SK-N-SH (cell line): ENCODE measurements around the gene DHRS1. TPM values are rescaled to one million over a fixed set of nuclear protein-coding genes. Genes with fewer than 3 reads are reported as not detected.

Experiments used
- CTCF ChIA-PET: fragments of 300-600, 350-600 bp; formaldehyde crosslinking; extraction: SDS; loops from one replicate; lab custom pipeline; 2021; lab: Yijun Ruan, JAX
- POLR2A ChIA-PET: fragments of 350-600 bp; sonication (Branson Sonifier 250); formaldehyde crosslinking; extraction: SDS; loops from one replicate; lab custom pipeline; 2020; ENCODE audit warnings: antibody characterized with exemption, inconsistent platforms; lab: Yijun Ruan, JAX
- DNase-seq: peaks from one replicate; pipeline ENCODE4 v3.0.0; 2012
- H2AFZ ChIP-seq: fragments of 200-600 bp; sonication (generic); 2 replicates; pipeline ENCODE4 v1.8.1; 2016; ENCODE audit warnings: antibody characterized with exemption, mild to moderate bottlenecking, low read depth
- H3F3A ChIP-seq: fragments of 200-600 bp; sonication (generic); replicated peaks from 2 replicates; pipeline ENCODE3; 2016; ENCODE audit warnings: antibody characterized with exemption, mild to moderate bottlenecking; ENCODE audit not compliant: insufficient read depth
- H3K27ac ChIP-seq, 2 experiments: fragments of 200-500 bp in 1 of 2; fragments of 200-600 bp in 1 of 2; sonication (Bioruptor generic) in 1 of 2; sonication (generic), shearing (Covaris generic) in 1 of 2; 2 replicates each; pipeline versions ENCODE4 v1.5.1 to v1.6.1; 2014 to 2016; ENCODE audit warnings: low read depth in 2 of 2, inconsistent platforms in 1 of 2, low read length in 1 of 2, mild to moderate bottlenecking in 1 of 2, mixed read lengths in 1 of 2
- H3K27me3 ChIP-seq: fragments of 200-600 bp; sonication (generic), shearing (Covaris generic); 2 replicates; pipeline ENCODE4 v1.6.1; 2016; ENCODE audit warnings: mixed run types; ENCODE audit not compliant: insufficient read depth
- H3K36me3 ChIP-seq, 2 experiments: fragments of 200-500 bp in 1 of 2; fragments of 200-600 bp in 1 of 2; sonication (Bioruptor generic) in 1 of 2; sonication (generic) in 1 of 2; replicated peaks in 1 of 2; 2 replicates each; pipeline versions ENCODE3 to v1.5.1; 2014 to 2016; ENCODE audit warnings: low read length in 1 of 2, mild to moderate bottlenecking in 1 of 2; ENCODE audit not compliant: insufficient read depth in 2 of 2, control insufficient read depth in 1 of 2
- H3K4me1 ChIP-seq, 2 experiments: fragments of 200-500 bp in 1 of 2; fragments of 200-600 bp in 1 of 2; sonication (Bioruptor generic) in 1 of 2; sonication (generic), shearing (Covaris generic) in 1 of 2; 2 replicates each; pipeline versions ENCODE4 v1.5.1 to v1.6.1; 2014 to 2016; ENCODE audit warnings: low read depth in 1 of 2, low read length in 1 of 2, mixed run types in 1 of 2; ENCODE audit not compliant: insufficient read depth in 2 of 2, control insufficient read depth in 1 of 2
- H3K4me2 ChIP-seq: fragments of 200-600 bp; sonication (generic), shearing (Covaris generic); 2 replicates; pipeline ENCODE4 v1.6.1; 2017; ENCODE audit warnings: mixed run types
- H3K4me3 ChIP-seq, 2 experiments: fragments of 200-500 bp in 1 of 2; fragments of 200-600 bp in 1 of 2; sonication (Bioruptor generic) in 1 of 2; sonication (generic), shearing (Covaris generic) in 1 of 2; 2 replicates each; pipeline versions ENCODE4 v1.5.1 to v1.8.1; 2014 to 2016; ENCODE audit warnings: low read depth in 2 of 2, inconsistent platforms in 1 of 2, low read length in 1 of 2, mild to moderate bottlenecking in 1 of 2, mixed read lengths in 1 of 2, moderate library complexity in 1 of 2
- H3K79me2 ChIP-seq: fragments of 200-600 bp; sonication (generic); 2 replicates; pipeline ENCODE4 v1.8.1; 2017; ENCODE audit warnings: mild to moderate bottlenecking; ENCODE audit not compliant: insufficient read depth
- H3K9ac ChIP-seq: fragments of 200-600 bp; sonication (generic); 2 replicates; pipeline ENCODE4 v1.6.1; 2017; ENCODE audit warnings: mixed run types
- H3K9me2 ChIP-seq: fragments of 200-600 bp; sonication (generic); 2 replicates; pipeline ENCODE4 v1.6.1; 2017; ENCODE audit warnings: mixed run types
- H3K9me3 ChIP-seq: fragments of 200-600 bp; sonication (generic); 2 replicates; pipeline ENCODE4 v1.6.1; 2017; ENCODE audit warnings: mixed run types, mild to moderate bottlenecking, moderate library complexity
- H4K20me1 ChIP-seq: fragments of 200-600 bp; sonication (generic); 2 replicates; pipeline ENCODE4 v1.6.1; 2017; ENCODE audit warnings: mild to moderate bottlenecking, mixed run types; ENCODE audit not compliant: insufficient read depth
- CTCF ChIP-seq: fragments of 200-600 bp; sonication (generic); IDR thresholded peaks from 2 replicates; pipeline ENCODE4 v1.6.1; 2017; ENCODE audit warnings: antibody characterized with exemption, mild to moderate bottlenecking, moderate library complexity
- EP300 ChIP-seq, 2 experiments: IDR thresholded peaks; 2 replicates each; pipeline versions ENCODE4 v1.4.0 to v1.6.1; 2012; ENCODE audit warnings: borderline replicate concordance in 1 of 2, low read depth in 1 of 2, low read length in 1 of 2
- FOSL2 ChIP-seq: IDR thresholded peaks from 2 replicates; pipeline ENCODE4 v1.4.0; 2012; ENCODE audit warnings: low read depth, mild to moderate bottlenecking, moderate library complexity, borderline replicate concordance
- FOXJ3 ChIP-seq: sonication (generic); formaldehyde crosslinking; IDR thresholded peaks from 2 replicates; pipeline ENCODE4 v1.5.1; 2020; ENCODE audit warnings: mild to moderate bottlenecking, missing genetic modification reagents
- FOXM1 ChIP-seq: IDR thresholded peaks from 2 replicates; pipeline ENCODE4 v1.4.0; 2012; ENCODE audit warnings: low read depth, mild to moderate bottlenecking
- GATA2 ChIP-seq: sonication (generic); formaldehyde crosslinking; IDR thresholded peaks from 2 replicates; pipeline ENCODE4 v1.5.0; 2020; ENCODE audit warnings: mild to moderate bottlenecking, missing genetic modification reagents
- MAX ChIP-seq: IDR thresholded peaks from 2 replicates; pipeline ENCODE4 v1.4.0; 2012; ENCODE audit warnings: low read depth
- MEF2A ChIP-seq: IDR thresholded peaks from 2 replicates; pipeline ENCODE4 v1.4.0; 2012; ENCODE audit warnings: low read depth, borderline replicate concordance
- MXI1 ChIP-seq: IDR thresholded peaks from 2 replicates; pipeline ENCODE4 v1.6.1; 2012; ENCODE audit warnings: mild to moderate bottlenecking, low read depth, low read length, improper control_type of control experiment
- PBX3 ChIP-seq: IDR thresholded peaks from 2 replicates; pipeline ENCODE4; 2012
- RCOR1 ChIP-seq: fragments of 150-350 bp; IDR thresholded peaks from 2 replicates; pipeline ENCODE4 v1.6.1; 2017; ENCODE audit warnings: antibody characterized with exemption, low read length
- RXRA ChIP-seq: IDR thresholded peaks from 2 replicates; pipeline ENCODE4 v1.4.0; 2012; ENCODE audit warnings: low read depth, mild to moderate bottlenecking, borderline replicate concordance
- SIN3A ChIP-seq: IDR thresholded peaks from 2 replicates; pipeline ENCODE4 v1.6.1; 2012; ENCODE audit warnings: low read depth, mild to moderate bottlenecking, low read length, moderate library complexity, borderline replicate concordance
- SMC3 ChIP-seq: IDR thresholded peaks from 2 replicates; pipeline ENCODE4 v1.6.1; 2012; ENCODE audit warnings: low read depth, low read length, improper control_type of control experiment
- ZBTB33 ChIP-seq: IDR thresholded peaks from 2 replicates; pipeline ENCODE4 v1.4.0; 2012; ENCODE audit warnings: low read depth, borderline replicate concordance
- WGBS: methylation state at CpG from one replicate; pipeline ENCODE4 v1.1.6; 2017; ENCODE audit warnings: low lambda C conversion rate; 5-methylcytosine and 5-hydroxymethylcytosine counted together
- polyA plus RNA-seq, 3 experiments: library from polyadenylated mRNA; depleted of rRNA; stranded (reverse); fragments of >200 nt; gene quantifications; 2 replicates each; pipeline ENCODE4 v1.2.3, GENCODE V29; 2012

The DHRS1 gene
- polyA plus RNA-seq, 1 of the 3 experiments (the other 2 are of a cell fraction): 65.4 TPM

GRCh38 chr14:24255931-24256711, 43.5 kb downstream of the DHRS1 start (continued):
- TF ChIP-seq FOXM1: no peak

GRCh38 chr14:24255438-24255837, 44.1 kb downstream of the DHRS1 start:
- Histone ChIP-seq H3K36me3 (peaks cover 0 to 3% of the 10 kb centered on the region in 2 experiments), H3K27me3 (no peaks in the 10 kb centered on the region), H3K4me3 (no peak overlapping the region), H3K4me1 (peaks cover 0 to 3% of the 10 kb centered on the region in 2 experiments; a peak in 1 of 4 replicates), H3K79me2 (no peaks in the 10 kb centered on the region), H3K9me3 (no peaks in the 10 kb centered on the region), H3K9ac (no peak overlapping the region), H2AFZ (no peak overlapping the region), H3K9me2 (no peaks in the 10 kb centered on the region), H3K4me2 (no peak overlapping the region), H4K20me1 (no peaks in the 10 kb centered on the region), H3K27ac (no peak overlapping the region), H3F3A (peaks cover 5% of the 10 kb centered on the region)
- CTCF ChIA-PET: interaction anchor here (1.2 to 4.0 kb wide), 3 partner anchors 9 to 52 kb away, joined by 3 to 13 read pairs (median 5); partner anchors contain the start of gene CIDEB
- TF ChIP-seq FOSL2 (no peak), SIN3A (no peak), RCOR1 (no peak), ZBTB33 (no peak), EP300 (IDR thresholded peaks at IDR 0.05; ENCODE audit: borderline replicate concordance in 1 of 2, low read depth in 1 of 2, low read length in 1 of 2) (no peak)
- DNase-seq: no peak
- POLR2A ChIA-PET: no interaction called here
- 81% methylated on average over 6 of the region's 8 CpGs for WGBS

GRCh38 chr14:24254630-24255392, 44.8 kb downstream of the DHRS1 start:
- H3K79me2 ChIP-seq: no peaks in the 10 kb centered on the region
- no peak for DNase-seq
- CTCF ChIA-PET: interaction anchor here (1.2 to 4.0 kb wide), 2 partner anchors 42 to 53 kb away, joined by 3 to 13 read pairs; partner anchors contain the start of gene CIDEB
- POLR2A ChIA-PET: no interaction called here
- no peak overlapping the region for H3K9ac ChIP-seq
- H4K20me1 ChIP-seq: no peaks in the 10 kb centered on the region
- 97% methylated on average over 12 of the region's 19 CpGs for WGBS
- H3K9me2 ChIP-seq: no peaks in the 10 kb centered on the region
- no peaks in the 10 kb centered on the region for H3K27me3 ChIP-seq
- TF ChIP-seq MEF2A: no peak
- TF ChIP-seq FOXJ3: no peak
- TF ChIP-seq RXRA: no peak
- TF ChIP-seq ZBTB33: no peak
- no peak for TF ChIP-seq MAX
- no peak for TF ChIP-seq SIN3A
- TF ChIP-seq GATA2 (CRISPR knock-in tag): no peak
- TF ChIP-seq CTCF: no peak
- no peak for TF ChIP-seq MXI1
- no peak for TF ChIP-seq SMC3
- TF ChIP-seq PBX3: no peak
- H3K4me1 ChIP-seq: peaks cover 0 to 3% of the 10 kb centered on the region in 2 experiments; a peak in 1 of 4 replicates
- H3F3A ChIP-seq: peaks cover 5% of the 10 kb centered on the region
- peaks cover 0 to 3% of the 10 kb centered on the region in 2 experiments for H3K36me3 ChIP-seq
- H2AFZ ChIP-seq: no peak overlapping the region
- no peak overlapping the region for H3K27ac ChIP-seq
- no peak overlapping the region for H3K4me2 ChIP-seq
- no peaks in the 10 kb centered on the region for H3K9me3 ChIP-seq
- no peak overlapping the region for H3K4me3 ChIP-seq
